ENCODE measurements around the gene GRIN1.

Gene GRIN1

DNA sequence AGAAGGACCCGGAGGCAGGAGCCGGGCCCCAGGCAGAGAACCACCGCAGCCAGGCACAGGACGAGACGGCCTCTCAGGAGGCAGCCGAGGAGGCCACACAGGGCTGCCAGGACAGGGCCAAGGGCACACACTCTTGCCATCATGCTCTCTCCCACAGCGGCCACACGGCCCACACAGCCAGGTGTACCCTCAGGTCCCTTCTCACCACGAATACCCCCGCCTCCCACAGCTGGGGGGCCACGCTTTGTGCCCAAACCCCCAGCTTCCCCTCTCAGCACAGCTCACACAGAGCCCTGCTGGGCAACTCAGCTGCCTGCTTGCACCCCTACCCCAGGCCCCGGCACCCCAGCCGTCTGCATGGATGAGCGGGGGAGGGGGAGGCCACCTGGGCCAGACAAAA, 54.8 kb downstream of the GRIN1 start:
- H3K9me3 ChIP-seq (ENCODE audit: control insufficient read depth, low read length) = no peaks in the 10 kb centered on the region
- H3K4me3 ChIP-seq (ENCODE audit: low read depth, low read length) = no peak overlapping the region
- TF ChIP-seq, protein P1, sequence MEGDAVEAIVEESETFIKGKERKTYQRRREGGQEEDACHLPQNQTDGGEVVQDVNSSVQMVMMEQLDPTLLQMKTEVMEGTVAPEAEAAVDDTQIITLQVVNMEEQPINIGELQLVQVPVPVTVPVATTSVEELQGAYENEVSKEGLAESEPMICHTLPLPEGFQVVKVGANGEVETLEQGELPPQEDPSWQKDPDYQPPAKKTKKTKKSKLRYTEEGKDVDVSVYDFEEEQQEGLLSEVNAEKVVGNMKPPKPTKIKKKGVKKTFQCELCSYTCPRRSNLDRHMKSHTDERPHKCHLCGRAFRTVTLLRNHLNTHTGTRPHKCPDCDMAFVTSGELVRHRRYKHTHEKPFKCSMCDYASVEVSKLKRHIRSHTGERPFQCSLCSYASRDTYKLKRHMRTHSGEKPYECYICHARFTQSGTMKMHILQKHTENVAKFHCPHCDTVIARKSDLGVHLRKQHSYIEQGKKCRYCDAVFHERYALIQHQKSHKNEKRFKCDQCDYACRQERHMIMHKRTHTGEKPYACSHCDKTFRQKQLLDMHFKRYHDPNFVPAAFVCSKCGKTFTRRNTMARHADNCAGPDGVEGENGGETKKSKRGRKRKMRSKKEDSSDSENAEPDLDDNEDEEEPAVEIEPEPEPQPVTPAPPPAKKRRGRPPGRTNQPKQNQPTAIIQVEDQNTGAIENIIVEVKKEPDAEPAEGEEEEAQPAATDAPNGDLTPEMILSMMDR (IDR thresholded peaks at IDR 0.05) = no peak
- H3K9ac ChIP-seq = no peak overlapping the region
- peaks cover 9% of the 10 kb centered on the region for H3K79me2 ChIP-seq
- H3K4me2 ChIP-seq (ENCODE audit: low read length) = no peak overlapping the region
- H3K36me3 ChIP-seq (ENCODE audit: control insufficient read depth, insufficient read depth, low read length) = no peaks in the 10 kb centered on the region
- H2AFZ ChIP-seq = no peak overlapping the region
- peaks cover 5% of the 10 kb centered on the region for H3K4me1 ChIP-seq
- H3K27me3 ChIP-seq (ENCODE audit: control insufficient read depth, insufficient read depth, low read length) = no peaks in the 10 kb centered on the region
- H3K27ac ChIP-seq = no peak overlapping the region

DNA sequence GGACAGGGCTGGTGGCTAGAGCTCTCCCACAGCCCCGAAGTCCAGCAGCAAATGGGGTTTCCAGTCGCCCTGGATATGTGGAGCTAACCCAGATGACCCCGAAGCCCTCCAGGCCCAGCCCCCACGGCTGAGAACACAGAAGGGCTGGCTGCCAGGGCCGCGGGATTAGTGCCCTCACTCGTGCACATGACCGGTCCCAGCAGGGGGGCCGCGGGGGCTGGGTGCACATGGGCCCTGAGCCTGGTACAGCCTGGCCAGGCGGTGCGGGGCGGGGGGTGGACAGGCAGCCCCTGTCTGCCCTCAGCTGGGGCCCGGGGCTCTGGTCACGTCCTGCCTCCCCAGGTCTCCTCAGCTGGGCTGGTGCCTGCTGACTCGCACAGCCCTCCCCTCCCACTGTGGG, 55.4 kb downstream of the GRIN1 start:
- Histone ChIP-seq H3K36me3 (ENCODE audit: control insufficient read depth, insufficient read depth, low read length) (no peaks in the 10 kb centered on the region), H3K27ac (no peak overlapping the region), H3K79me2 (peaks cover 9% of the 10 kb centered on the region), H3K9ac (no peak overlapping the region), H3K4me2 (ENCODE audit: low read length) (no peak overlapping the region), H3K27me3 (ENCODE audit: control insufficient read depth, insufficient read depth, low read length) (no peaks in the 10 kb centered on the region), H2AFZ (no peak overlapping the region), H3K9me3 (ENCODE audit: control insufficient read depth, low read length) (no peaks in the 10 kb centered on the region), H3K4me1 (peaks cover 9% of the 10 kb centered on the region), H3K4me3 (ENCODE audit: low read depth, low read length) (no peak overlapping the region)
- TF ChIP-seq, protein P1 (IDR thresholded peaks at IDR 0.05) = no peak

DNA sequence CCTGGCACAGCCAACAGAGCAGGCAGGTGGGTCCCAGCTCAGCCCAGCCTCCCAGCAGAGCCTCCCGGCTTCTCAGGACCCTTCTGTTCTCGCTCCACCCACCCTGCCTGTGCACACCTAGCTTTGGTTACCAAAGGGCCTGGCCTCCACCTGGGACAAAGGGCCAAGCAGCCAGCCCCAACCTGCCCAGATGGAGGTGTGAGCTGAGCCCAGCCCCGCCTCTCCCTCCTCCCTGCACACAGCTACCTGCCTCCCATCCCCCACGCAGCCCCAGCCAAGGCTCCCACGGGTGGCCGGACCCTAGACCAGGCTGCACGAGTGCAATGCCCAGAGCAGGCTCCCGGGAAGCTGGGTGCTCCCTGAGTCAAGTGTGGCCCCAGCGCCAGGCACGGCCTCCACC, 56.0 kb downstream of the GRIN1 start:
- Histone ChIP-seq H3K4me3 (ENCODE audit: low read depth, low read length) (no peak overlapping the region), H3K27ac (no peak overlapping the region)

GRCh38 chr9:137195525-137196220, 56.7 kb downstream of the GRIN1 start:
- no peaks in the 10 kb centered on the region for H3K36me3 ChIP-seq (ENCODE audit: control insufficient read depth, insufficient read depth, low read length)
- H3K4me2 ChIP-seq (ENCODE audit: low read length) = no peak overlapping the region
- no peak overlapping the region for H3K4me3 ChIP-seq (ENCODE audit: low read depth, low read length)
- no peaks in the 10 kb centered on the region for H3K27me3 ChIP-seq (ENCODE audit: control insufficient read depth, insufficient read depth, low read length)
- H3K79me2 ChIP-seq = peaks cover 9% of the 10 kb centered on the region
- no peak overlapping the region for H2AFZ ChIP-seq
- no peak overlapping the region for H3K9ac ChIP-seq
- TF ChIP-seq, protein P1 (IDR thresholded peaks at IDR 0.05) = no peak
- peaks cover 4% of the 10 kb centered on the region for H3K4me1 ChIP-seq
- no peaks in the 10 kb centered on the region for H3K9me3 ChIP-seq (ENCODE audit: control insufficient read depth, low read length)
- H3K27ac ChIP-seq = no peak overlapping the region

More for the DNA sequence above, 56.0 kb downstream of the GRIN1 start:
- H3K27me3 ChIP-seq (ENCODE audit: control insufficient read depth, insufficient read depth, low read length) = no peaks in the 10 kb centered on the region
- H3K4me2 ChIP-seq (ENCODE audit: low read length) = no peak overlapping the region
- no peak overlapping the region for H3K9ac ChIP-seq
- peaks cover 4% of the 10 kb centered on the region for H3K4me1 ChIP-seq
- H2AFZ ChIP-seq = no peak overlapping the region
- H3K79me2 ChIP-seq = peaks cover 9% of the 10 kb centered on the region
- H3K36me3 ChIP-seq (ENCODE audit: control insufficient read depth, insufficient read depth, low read length) = no peaks in the 10 kb centered on the region
- TF ChIP-seq, protein P1 (IDR thresholded peaks at IDR 0.05) = no peak
- no peaks in the 10 kb centered on the region for H3K9me3 ChIP-seq (ENCODE audit: control insufficient read depth, low read length)

All from parathyroid adenoma (tissue), 2 donors.